ENCODE data around the gene ZNF653. TPM values are rescaled to one million over a fixed set of nuclear protein-coding genes. Genes with fewer than 3 reads are reported as not detected.

The ZNF653 gene
- total RNA-seq, 1 donor from 2014 or later, result 7.7 TPM

DNA sequence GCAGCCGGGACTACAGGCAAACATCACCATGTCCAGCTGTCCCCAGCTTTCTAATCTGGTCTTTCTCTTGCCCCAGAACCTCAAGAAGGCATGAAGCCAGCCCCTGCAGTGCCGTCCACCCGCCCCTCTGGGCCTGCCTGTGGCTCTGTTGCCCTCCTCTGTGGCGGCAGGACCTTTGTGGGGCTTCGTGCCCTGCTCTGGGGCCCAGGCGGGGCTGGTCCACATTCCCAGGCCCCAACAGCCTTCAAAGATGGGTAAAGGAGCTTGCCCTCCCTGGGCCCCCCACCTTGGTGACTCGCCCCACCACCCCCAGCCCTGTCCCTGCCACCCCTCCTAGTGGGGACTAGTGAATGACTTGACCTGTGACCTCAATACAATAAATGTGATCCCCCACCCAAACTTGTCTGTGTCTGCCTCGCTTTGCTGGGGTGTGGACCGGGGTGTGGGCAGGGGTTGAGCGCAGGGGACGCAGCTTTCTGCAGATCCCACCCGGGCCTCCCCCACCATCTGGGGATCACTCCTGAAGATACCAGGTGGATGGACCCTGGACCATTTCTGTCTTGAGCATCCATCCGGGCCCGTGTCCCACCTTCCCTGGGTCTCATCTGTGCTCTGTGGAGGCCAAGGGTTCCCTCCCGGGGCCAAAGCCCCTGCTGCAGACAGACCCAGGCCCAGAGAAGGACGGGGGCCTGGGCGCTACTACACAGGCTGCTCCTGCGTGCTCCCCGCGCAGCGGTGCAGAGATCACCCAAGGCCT is 54.9 kb downstream of the ZNF653 start:
- peak overlapping the region; percentile 30 for H3K27ac Mint-ChIP-seq (ENCODE audit: unreplicated experiment)
- DNase-seq (ENCODE audit: low spot score), result no peak
- TF ChIP-seq, protein P1, sequence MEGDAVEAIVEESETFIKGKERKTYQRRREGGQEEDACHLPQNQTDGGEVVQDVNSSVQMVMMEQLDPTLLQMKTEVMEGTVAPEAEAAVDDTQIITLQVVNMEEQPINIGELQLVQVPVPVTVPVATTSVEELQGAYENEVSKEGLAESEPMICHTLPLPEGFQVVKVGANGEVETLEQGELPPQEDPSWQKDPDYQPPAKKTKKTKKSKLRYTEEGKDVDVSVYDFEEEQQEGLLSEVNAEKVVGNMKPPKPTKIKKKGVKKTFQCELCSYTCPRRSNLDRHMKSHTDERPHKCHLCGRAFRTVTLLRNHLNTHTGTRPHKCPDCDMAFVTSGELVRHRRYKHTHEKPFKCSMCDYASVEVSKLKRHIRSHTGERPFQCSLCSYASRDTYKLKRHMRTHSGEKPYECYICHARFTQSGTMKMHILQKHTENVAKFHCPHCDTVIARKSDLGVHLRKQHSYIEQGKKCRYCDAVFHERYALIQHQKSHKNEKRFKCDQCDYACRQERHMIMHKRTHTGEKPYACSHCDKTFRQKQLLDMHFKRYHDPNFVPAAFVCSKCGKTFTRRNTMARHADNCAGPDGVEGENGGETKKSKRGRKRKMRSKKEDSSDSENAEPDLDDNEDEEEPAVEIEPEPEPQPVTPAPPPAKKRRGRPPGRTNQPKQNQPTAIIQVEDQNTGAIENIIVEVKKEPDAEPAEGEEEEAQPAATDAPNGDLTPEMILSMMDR (IDR thresholded peaks at IDR 0.05; ENCODE audit: unreplicated experiment), result no peak
- H3K4me3 Mint-ChIP-seq (ENCODE audit: unreplicated experiment), result no peak overlapping the region
- peaks cover 4% of the 10 kb centered on the region for H3K36me3 Mint-ChIP-seq (ENCODE audit: low read depth, unreplicated experiment)
- no peaks in the 10 kb centered on the region for H3K9me3 Mint-ChIP-seq (ENCODE audit: unreplicated experiment)
- peaks cover 2% of the 10 kb centered on the region for H3K4me1 Mint-ChIP-seq (ENCODE audit: unreplicated experiment)
- H3K27me3 Mint-ChIP-seq (ENCODE audit: unreplicated experiment), result peaks cover 2% of the 10 kb centered on the region

DNA sequence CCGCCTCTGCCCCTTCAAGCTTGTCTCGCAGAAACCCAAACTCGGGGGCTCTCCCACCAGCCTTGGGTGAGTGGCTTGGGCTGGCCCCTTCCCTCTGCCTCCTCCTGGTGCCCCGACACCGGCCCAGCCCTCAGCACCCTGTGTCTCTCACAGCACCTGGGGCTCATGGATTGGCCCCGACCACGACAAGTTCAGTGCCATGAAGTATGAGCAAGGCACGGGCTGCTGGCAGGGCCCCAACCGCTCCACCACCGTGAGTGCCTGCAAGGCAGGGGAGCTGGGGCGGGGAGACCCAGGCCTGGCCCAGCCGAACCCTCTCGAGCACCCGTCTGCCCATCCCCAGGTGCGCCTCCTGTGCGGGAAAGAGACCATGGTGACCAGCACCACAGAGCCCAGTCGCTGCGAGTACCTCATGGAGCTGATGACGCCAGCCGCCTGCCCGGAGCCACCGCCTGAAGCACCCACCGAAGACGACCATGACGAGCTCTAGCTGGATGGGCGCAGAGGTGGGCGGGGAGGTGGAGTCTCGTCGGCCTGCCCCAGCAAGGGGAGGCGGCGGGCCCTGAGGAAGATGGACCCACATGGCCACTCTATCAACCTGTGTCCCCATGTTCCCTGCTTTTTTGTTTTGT is 56.6 kb downstream of the ZNF653 start:
- TF ChIP-seq, protein P1 (IDR thresholded peaks at IDR 0.05; ENCODE audit: unreplicated experiment), result no peak
- Mint-ChIP-seq H3K4me1 (ENCODE audit: unreplicated experiment) (peaks cover 2% of the 10 kb centered on the region), H3K27ac (ENCODE audit: unreplicated experiment) (no peak overlapping the region), H3K9me3 (ENCODE audit: unreplicated experiment) (no peaks in the 10 kb centered on the region), H3K27me3 (ENCODE audit: unreplicated experiment) (peaks cover 3% of the 10 kb centered on the region), H3K36me3 (ENCODE audit: low read depth, unreplicated experiment) (peaks cover 11% of the 10 kb centered on the region), H3K4me3 (ENCODE audit: unreplicated experiment) (no peak overlapping the region)
- DNase-seq (ENCODE audit: low spot score), result no peak

DNA sequence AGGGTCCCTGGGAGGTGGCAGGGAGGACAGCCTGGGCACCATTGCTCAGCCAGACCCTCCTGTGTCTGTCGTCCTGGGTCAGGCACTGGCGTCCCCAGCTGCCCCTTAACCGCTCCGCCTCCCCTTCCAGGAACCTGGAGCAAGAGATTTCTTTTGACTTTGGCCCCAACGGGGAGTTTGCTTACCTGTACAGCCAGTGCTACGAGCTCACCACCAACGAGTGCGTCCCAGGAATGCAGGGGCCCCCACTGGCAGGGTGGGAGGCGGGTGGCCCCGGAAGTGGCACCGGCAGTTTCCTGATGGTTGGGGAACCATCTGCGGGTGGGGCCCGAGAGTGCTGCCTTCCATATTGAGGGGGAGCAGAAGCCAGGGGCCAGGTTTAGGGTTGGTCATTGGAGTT is 57.2 kb downstream of the ZNF653 start:
- Mint-ChIP-seq H3K27ac (ENCODE audit: unreplicated experiment) (no peak overlapping the region), H3K27me3 (ENCODE audit: unreplicated experiment) (peaks cover 3% of the 10 kb centered on the region), H3K4me3 (ENCODE audit: unreplicated experiment) (no peak overlapping the region), H3K36me3 (ENCODE audit: low read depth, unreplicated experiment) (peaks cover 11% of the 10 kb centered on the region), H3K4me1 (ENCODE audit: unreplicated experiment) (peaks cover 2% of the 10 kb centered on the region), H3K9me3 (ENCODE audit: unreplicated experiment) (no peaks in the 10 kb centered on the region)
- TF ChIP-seq, protein P1 (IDR thresholded peaks at IDR 0.05; ENCODE audit: unreplicated experiment), result no peak
- no peak for DNase-seq (ENCODE audit: low spot score)

DNA sequence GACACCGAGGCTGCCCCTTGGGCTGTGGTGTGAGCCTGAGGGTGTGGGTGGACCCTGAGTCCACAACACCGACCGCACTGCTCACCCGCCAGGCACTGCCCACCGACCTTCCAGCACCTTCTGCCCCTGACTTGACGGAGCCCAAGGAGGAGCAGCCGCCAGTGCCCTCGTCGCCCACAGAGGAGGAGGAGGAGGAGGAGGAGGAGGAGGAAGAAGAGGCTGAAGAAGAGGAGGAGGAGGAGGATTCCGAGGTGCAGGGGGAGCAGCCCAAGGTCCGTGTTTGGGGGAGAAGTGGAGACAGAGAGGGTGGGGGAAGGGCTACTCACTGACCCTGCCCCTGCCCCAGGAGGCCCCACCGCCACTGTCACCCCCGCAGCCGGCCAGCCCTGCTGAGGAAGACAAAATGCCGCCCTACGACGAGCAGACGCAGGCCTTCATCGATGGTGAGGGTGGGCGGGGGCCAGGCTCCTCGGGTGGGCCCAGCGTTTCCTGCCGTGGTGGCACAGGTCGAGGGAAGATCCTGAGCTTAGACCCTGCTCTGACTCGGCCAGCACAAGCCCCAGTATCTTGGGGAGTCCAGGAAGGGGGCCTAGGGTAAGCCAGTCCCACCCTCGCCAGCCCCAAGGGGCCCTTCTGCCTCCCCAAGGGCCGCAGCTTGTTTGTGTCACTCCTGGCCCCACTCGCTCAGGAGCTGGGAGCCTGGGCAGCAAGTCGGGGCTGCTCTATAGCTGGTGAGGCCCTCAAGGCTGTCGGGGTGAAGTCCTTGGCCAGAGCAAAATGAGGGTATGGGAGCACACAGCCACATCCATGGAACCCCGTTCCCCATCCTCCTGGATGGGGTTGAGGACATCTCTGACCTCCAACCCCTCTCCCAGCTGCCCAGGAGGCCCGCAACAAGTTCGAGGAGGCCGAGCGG is 58.0 kb downstream of the ZNF653 start:
- Mint-ChIP-seq H3K4me3 (ENCODE audit: unreplicated experiment) (no peak overlapping the region), H3K36me3 (ENCODE audit: low read depth, unreplicated experiment) (peaks cover 11% of the 10 kb centered on the region)

More for the DNA sequence above, 58.0 kb downstream of the ZNF653 start:
- TF ChIP-seq, protein P1 (IDR thresholded peaks at IDR 0.05; ENCODE audit: unreplicated experiment), result no peak
- Mint-ChIP-seq H3K9me3 (ENCODE audit: unreplicated experiment) (no peaks in the 10 kb centered on the region), H3K4me1 (ENCODE audit: unreplicated experiment) (peaks cover 2% of the 10 kb centered on the region), H3K27ac (ENCODE audit: unreplicated experiment) (no peak overlapping the region), H3K27me3 (ENCODE audit: unreplicated experiment) (peaks cover 3% of the 10 kb centered on the region)
- DNase-seq (ENCODE audit: low spot score), result no peak

Data from endothelial cell (in vitro differentiated cells).